Prostate gland (tissue), 2 donors: ENCODE results near the gene CNTN4. TPM values are rescaled to one million over a fixed set of nuclear protein-coding genes. Genes with fewer than 3 reads are reported as not detected.

Experiments used
- DNase-seq: peaks from one replicate; pipeline ENCODE4 v3.0.0-alpha.2; 2019; ENCODE audit warnings: low spot score
- H3K27ac ChIP-seq, 2 donors: fragments of 200-600 bp; sonication (generic); 2 replicates each; pipeline ENCODE4 v1.5.1; 2017 to 2019
- H3K27me3 ChIP-seq: fragments of 200-600 bp; sonication (generic); replicated peaks from 2 replicates; pipeline ENCODE4 v1.5.1; 2019; ENCODE audit not compliant: insufficient read depth
- H3K36me3 ChIP-seq, 2 donors: fragments of 200-600 bp; sonication (generic); 1 replicate in 1 of 2; 2 replicates in 1 of 2; pipeline versions ENCODE4 v1.5.1 to v1.8.1; 2017 to 2019
- H3K4me1 ChIP-seq: fragments of 200-600 bp; sonication (generic); replicated peaks from 2 replicates; pipeline ENCODE4 v1.5.1; 2019
- H3K4me3 ChIP-seq, 2 donors: fragments of 200-600 bp; sonication (generic); 2 replicates each; pipeline ENCODE4 v1.5.1; 2017 to 2019
- H3K9me3 ChIP-seq: fragments of 200-600 bp; sonication (generic); 2 replicates; pipeline ENCODE4 v1.5.1; 2017
- CTCF ChIP-seq, 4 experiments: fragments of 200-600 bp in 2 of 4; fragments of 450-650 bp in 2 of 4; sonication (generic) in 2 of 4; IDR thresholded peaks; 1 replicate in 3 of 4; 2 replicates in 1 of 4; pipeline ENCODE4 v1.5.1; 2016 to 2019; ENCODE audit warnings: antibody characterized with exemption in 4 of 4, mild to moderate bottlenecking in 2 of 4, moderate library complexity in 2 of 4
- POLR2A ChIP-seq: fragments of 450-650 bp; IDR thresholded peaks from one replicate; pipeline ENCODE4 v1.6.1; 2016; ENCODE audit warnings: antibody characterized with exemption, mild to moderate bottlenecking
- POLR2AphosphoS5 ChIP-seq: sonication (generic); formaldehyde crosslinking; IDR thresholded peaks from one replicate; pipeline ENCODE4 v1.6.1; 2017; ENCODE audit warnings: antibody characterized with exemption
- WGBS: methylation state at CpG from one replicate; pipeline ENCODE4 v1.1.5; 2018; 5-methylcytosine and 5-hydroxymethylcytosine counted together
- intact Hi-C: fragments of 100-400 bp; cut with DNase I; formaldehyde crosslinking; loops from one replicate; pipeline ENCODE4 v1.14.2; 2022
- total RNA-seq, 2 donors: library from RNA; depleted of rRNA; stranded (reverse); fragments of >200 nt; gene quantifications; one replicate each; pipeline ENCODE4 v1.1.0, GENCODE V29; 2016

CNTN4 gene
- total RNA-seq, 2 donors from 2014 or later, result 1.5 to 5.7 TPM

GRCh38 chr3:2921452-2921851, 822.8 kb downstream of the CNTN4 start:
- no peak overlapping the region for H3K4me3 ChIP-seq
- H3K9me3 ChIP-seq, result no peaks in the 10 kb centered on the region
- DNase-seq, result no peak
- intact Hi-C loops, result no loop called here
- no peaks in the 10 kb centered on the region for H3K36me3 ChIP-seq
- TF ChIP-seq POLR2A (no peak), CTCF (IDR thresholded peaks at IDR 0.05) (no peak), POLR2AphosphoS5 (no peak)
- H3K27ac ChIP-seq, result no peak overlapping the region
- H3K27me3 ChIP-seq, result no peaks in the 10 kb centered on the region
- 68% methylated on average over 1 of the region's 1 CpG for WGBS
- H3K4me1 ChIP-seq, result no peaks in the 10 kb centered on the region

- no peak for DNase-seq
- H3K27ac ChIP-seq, result no peak overlapping the region
- peak in 3 of 4 experiments; percentile 21 to 27 (median 21) for TF ChIP-seq CTCF (IDR thresholded peaks at IDR 0.05)
- TF ChIP-seq POLR2AphosphoS5, result no peak
Measured at GRCh38 chr3:2921903-2922302, 823.2 kb downstream of the CNTN4 start.

GRCh38 chr3:2923390-2923789, 824.7 kb downstream of the CNTN4 start:
- intact Hi-C loops, result no loop called here
- no peak overlapping the region for H3K27ac ChIP-seq
- H3K4me1 ChIP-seq, result no peaks in the 10 kb centered on the region
- no peaks in the 10 kb centered on the region for H3K27me3 ChIP-seq
- 59% methylated on average over 3 of the region's 3 CpGs for WGBS
- no peak for DNase-seq
- no peaks in the 10 kb centered on the region for H3K36me3 ChIP-seq
- H3K4me3 ChIP-seq, result no peak overlapping the region
- H3K9me3 ChIP-seq, result no peaks in the 10 kb centered on the region
- TF ChIP-seq POLR2A (no peak), CTCF (IDR thresholded peaks at IDR 0.05) (no peak), POLR2AphosphoS5 (no peak)

More at GRCh38 chr3:2921903-2922302, 823.2 kb downstream of the CNTN4 start:
- Histone ChIP-seq H3K27me3 (no peaks in the 10 kb centered on the region), H3K4me3 (no peak overlapping the region), H3K4me1 (no peaks in the 10 kb centered on the region), H3K9me3 (no peaks in the 10 kb centered on the region), H3K36me3 (no peaks in the 10 kb centered on the region)
- intact Hi-C loops, result no loop called here
- WGBS, result 61% methylated on average over 1 of the region's 1 CpG

- Histone ChIP-seq H3K9me3 (no peaks in the 10 kb centered on the region), H3K4me1 (no peaks in the 10 kb centered on the region), H3K27me3 (no peaks in the 10 kb centered on the region), H3K36me3 (no peaks in the 10 kb centered on the region), H3K4me3 (no peak overlapping the region), H3K27ac (no peak overlapping the region)
- intact Hi-C loops, result no loop called here
- TF ChIP-seq POLR2AphosphoS5, result no peak
- TF ChIP-seq CTCF (IDR thresholded peaks at IDR 0.05), result no peak
- no peak for TF ChIP-seq POLR2A
- DNase-seq, result no peak
- WGBS, result 57% methylated on average over 1 of the region's 1 CpG
Measured at GRCh38 chr3:2927259-2927658, 828.6 kb downstream of the CNTN4 start.

- intact Hi-C loops, result no loop called here
- Histone ChIP-seq H3K27me3 (no peaks in the 10 kb centered on the region), H3K27ac (no peak overlapping the region), H3K4me3 (no peak overlapping the region), H3K36me3 (no peaks in the 10 kb centered on the region), H3K4me1 (no peaks in the 10 kb centered on the region), H3K9me3 (no peaks in the 10 kb centered on the region)
- no peak for DNase-seq
- WGBS, result 91% methylated on average over 5 of the region's 5 CpGs
- TF ChIP-seq CTCF (IDR thresholded peaks at IDR 0.05) (no peak), POLR2AphosphoS5 (no peak), POLR2A (no peak)
Measured at GRCh38 chr3:2929574-2929973, 830.9 kb downstream of the CNTN4 start.
